Stimulated activated CD4-positive, alpha-beta T cell treated with anti-CD3 and anti-CD28 coated beads, Interleukin-4, amount 100 ng/mL, for 24 hours (primary cell): ENCODE results near the gene RETN.
A peak's percentile ranks its signal among the peaks of the same experiment; 100 is the strongest.

Source experiments
- DNase-seq: peaks from one replicate; pipeline ENCODE4 v3.0.0-alpha.2; 2020

The RETN gene

GRCh38 chr19:7685546-7686445 lies 16.9 kb downstream of the RETN start:
- no peak for DNase-seq

DNA sequence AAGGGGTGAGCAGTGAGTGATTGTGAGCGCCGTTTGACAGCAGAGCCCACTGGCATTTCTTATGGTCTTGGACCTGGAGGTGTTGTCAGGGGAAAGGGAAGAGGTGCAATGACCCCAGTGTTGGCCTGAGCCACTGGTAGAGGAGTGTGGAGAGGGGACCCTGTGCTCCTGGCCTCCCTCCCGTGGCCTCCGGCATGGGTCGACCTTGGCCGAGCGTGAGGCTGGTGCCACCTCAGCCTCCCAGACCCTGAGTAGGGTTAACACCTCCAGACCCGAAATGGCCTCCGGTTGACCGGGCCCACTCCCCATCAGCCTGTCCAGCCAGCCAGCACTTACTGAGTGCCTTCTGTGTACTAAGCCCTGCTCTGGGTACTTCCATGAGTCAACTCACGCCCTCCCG lies 18.3 kb downstream of the RETN start:
- DNase-seq: no peak

DNA sequence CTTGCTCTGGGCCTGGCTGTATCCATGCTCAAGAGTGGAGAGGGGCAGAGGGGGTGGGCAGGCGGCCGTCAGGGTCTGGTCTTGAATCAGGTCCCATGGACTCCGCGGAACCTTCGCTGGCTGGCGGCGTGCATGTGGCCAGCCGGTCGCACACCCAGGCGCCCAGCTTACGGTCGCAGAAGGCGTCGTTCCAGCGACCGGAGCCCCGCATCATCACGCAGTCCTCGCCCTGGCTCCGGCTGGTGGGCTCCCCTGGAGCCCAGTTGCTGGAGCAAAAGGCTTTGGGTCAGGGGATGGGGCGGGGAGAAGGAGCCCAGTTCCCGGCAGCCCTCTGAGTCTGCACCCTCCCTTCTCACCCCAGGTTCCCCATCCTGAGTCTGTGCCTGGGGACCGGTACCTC lies 20.3 kb downstream of the RETN start:
- DNase-seq: no peak

DNA sequence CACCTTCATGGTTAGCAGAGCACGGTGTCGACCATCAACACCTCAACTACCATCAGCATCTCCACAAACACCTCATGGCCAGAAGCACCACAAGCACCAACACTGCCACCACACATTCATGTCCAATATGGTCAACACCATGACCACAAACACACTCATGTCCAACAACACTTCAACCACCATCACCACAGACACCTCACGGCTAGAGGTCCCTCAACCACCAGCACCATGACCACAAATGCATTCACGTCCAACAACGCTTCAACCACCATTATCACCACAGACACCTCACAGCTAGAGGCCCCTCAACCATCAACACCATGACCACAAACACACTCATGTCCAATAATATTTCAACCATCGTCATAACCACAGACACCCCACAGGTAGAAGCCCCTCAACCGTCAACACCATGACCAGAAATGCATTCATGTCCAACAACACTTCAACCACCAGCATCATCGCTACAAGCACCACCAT lies 22.0 kb downstream of the RETN start:
- no peak for DNase-seq

GRCh38 chr19:7691497-7691896 lies 22.6 kb downstream of the RETN start:
- DNase-seq: no peak

- DNase-seq: peak; percentile 18
Measured at GRCh38 chr19:7692417-7693088, 23.7 kb downstream of the RETN start.

DNA sequence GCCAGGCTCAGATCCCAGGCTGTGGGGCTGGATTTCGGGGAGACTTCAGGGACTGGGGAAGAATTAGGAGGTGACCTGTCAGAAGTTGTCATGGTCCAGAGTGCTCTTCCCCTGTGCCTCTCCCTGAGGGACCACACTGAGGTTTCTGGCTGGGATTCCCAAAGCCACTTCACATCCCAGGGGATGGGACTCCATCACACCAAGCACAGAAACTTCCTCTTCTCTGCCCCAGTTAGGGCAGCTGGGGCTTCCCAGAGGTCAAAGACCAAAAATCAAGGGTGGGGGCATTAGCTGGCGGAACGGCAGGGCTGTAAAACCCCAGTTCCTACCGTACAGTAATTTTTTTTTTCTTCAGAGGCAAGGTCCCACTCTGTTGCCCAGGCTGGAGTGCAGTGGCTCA lies 25.6 kb downstream of the RETN start:
- no peak for DNase-seq

DNA sequence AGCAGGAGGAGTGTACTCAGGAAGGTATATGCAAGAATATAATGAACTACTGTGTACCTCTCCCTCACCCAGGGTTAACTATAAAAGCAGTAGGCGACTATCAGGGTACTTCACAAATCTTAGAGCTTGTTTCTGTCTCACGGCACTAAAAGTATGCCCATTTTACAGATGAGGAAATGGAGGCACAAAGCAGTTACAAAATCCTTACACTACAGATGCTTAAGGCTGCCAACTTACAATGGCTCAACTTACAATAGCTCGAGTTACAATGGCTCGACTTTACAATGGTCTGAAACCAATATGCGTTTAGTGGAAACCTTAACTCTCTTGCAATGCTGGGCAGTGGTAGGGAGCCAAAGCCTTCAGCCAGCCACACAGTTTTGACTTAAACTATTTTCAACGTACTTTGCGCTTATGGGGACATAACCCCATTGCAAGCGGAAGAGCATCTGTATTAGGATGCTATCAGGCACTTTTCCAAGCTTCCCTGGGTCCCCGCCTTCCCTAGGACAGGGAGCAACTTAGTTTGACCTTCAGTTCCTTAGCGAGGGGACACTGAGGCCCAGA lies 29.0 kb downstream of the RETN start:
- no peak for DNase-seq

DNA sequence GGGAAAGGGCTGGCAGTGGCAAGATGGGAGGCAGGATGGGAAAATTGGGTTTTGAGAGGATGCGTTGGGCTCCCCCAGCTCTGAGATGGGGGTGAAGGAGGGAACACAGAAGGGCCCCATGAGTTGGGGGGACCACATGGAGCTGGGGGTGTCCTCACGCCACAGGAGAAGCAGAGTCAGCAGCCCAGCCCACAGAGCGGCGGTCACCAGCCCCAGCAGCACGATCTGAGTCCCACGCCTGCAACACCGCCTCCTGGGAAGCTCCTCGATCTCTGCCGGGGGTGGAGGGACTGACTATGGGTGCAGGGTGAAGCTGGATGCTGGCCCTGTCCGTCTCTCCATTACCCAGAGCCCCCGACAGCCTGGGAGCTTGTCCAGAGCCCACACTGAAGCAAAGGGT lies 29.7 kb downstream of the RETN start:
- no peak for DNase-seq

GRCh38 chr19:7699003-7699402 lies 30.2 kb downstream of the RETN start:
- DNase-seq: no peak

GRCh38 chr19:7699417-7700401 lies 30.9 kb downstream of the RETN start:
- DNase-seq: peak; percentile 58

DNA sequence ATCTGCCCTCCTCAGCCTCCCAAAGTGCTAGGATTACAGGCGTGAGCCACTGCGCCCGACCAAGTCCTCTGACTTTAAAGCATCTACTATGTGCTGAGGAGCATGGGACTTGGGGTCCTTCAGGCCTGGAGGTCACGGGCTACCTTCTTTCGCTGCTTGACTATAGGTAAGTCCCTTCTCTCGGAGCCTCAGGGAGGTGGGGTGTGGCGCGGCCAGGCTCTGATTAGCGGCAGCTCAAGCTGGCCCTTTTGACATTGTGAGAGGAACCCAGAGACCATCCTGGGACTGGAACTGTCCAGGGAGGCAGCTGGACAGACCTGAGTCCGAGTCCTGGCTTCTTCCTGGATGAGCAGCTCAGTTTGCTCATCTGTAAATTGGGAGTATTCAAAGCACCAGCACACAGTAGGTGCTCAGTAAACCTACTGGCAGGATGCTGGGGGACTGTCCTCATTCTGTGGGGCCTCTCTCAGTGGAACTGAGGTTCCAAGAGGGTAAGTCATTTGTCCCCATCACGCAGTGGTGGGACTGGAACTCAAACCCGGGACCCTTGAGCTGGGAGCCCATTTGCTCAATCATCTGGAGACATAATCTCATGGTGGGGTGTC lies 32.3 kb downstream of the RETN start:
- no peak for DNase-seq

GRCh38 chr19:7701654-7702457 lies 33.0 kb downstream of the RETN start, which contains the start of gene FCER2:
FCER2 (minus strand) TSS chr19:7702131; CDS start chr19:7699760, 2,371 bp downstream.
- no peak for DNase-seq

- no peak for DNase-seq
Measured at GRCh38 chr19:7703332-7703731, 34.5 kb downstream of the RETN start.

- no peak for DNase-seq
Measured at GRCh38 chr19:7704280-7705060, 35.6 kb downstream of the RETN start.

GRCh38 chr19:7705387-7706187 lies 36.7 kb downstream of the RETN start:
- peak; percentile 82 for DNase-seq

DNA sequence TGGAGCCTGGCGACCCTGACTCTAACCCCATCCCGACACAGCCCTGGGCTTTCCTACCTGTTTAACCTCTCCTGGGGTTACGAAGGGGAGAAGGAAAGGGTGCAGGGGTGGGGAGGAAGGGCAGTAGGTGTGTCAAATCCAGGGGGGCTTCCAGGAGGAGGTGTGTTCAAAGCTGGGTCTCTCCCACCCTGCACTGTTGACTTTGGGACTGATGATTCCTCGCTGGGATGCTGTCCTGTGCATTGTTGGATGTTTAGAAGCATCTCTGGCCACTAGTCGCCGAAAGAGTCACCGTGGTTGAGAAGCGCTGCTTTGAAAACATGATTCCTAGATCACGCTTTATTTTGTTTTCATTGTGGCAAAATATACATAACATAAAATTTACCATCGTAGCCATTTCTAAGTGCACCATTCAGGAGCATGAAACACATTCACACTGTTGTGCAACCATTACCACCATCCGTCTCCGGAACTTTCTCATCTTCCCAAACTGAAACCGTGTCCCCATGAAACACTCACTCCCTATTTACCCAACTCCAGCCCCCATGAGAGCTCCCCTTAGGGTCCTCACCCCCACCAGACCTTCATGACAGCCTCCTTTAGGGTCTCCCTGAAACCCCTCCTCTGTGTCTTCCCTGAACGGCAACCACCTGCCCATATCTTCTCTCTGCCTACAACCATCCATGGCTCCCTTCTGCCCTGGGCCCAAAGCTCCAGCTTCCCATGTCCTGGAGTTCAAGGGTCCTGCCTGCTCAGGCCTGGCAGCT lies 37.5 kb downstream of the RETN start:
- DNase-seq: no peak

DNA sequence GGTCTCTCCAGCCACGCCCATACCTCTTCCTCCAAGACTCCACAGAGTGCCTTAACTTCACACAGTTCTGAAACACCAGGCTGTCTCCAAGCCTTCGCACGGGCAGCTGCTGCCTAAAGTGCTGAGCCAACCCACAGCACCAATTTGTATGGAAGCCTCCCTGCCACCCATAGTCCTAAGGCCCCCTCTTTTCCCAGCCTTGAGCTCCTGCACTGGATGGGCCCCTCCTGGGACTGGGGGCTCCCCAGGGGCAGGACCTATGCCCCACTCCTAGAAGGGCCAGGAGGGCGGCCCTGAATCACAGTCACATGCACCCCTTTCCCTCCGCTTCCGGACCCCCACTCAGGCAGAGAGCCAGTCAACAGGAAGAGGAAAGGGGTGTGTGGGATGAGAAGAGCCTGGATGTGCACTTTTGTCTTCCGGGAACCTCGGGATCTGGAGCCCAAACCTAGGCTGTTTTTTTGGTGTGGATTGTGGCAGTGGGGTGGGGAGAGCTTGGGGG lies 38.2 kb downstream of the RETN start:
- DNase-seq: no peak
